ENCODE results near the gene TNFRSF21. TPM values are rescaled to one million over a fixed set of nuclear protein-coding genes. Genes with fewer than 3 reads are reported as not detected.
"Not testable (repeated sequence)": the region's sequence is repeated elsewhere in the genome, so short reads cannot be mapped to it uniquely, and the experiment has no call there.

The TNFRSF21 gene
- total RNA-seq, 1 donor from 2014 or later = 60.7 TPM

- no peak for DNase-seq (ENCODE audit: low read depth in 2 of 2)
These were observed 21.2 kb downstream of the TNFRSF21 start for GRCh38 chr6:47288267-47289090.

- no peak for DNase-seq (ENCODE audit: low read depth in 2 of 2)
These were observed 23.4 kb downstream of the TNFRSF21 start for GRCh38 chr6:47286301-47286700.

GRCh38 chr6:47283993-47284392, 25.7 kb downstream of the TNFRSF21 start:
- no peak for DNase-seq (ENCODE audit: low read depth in 2 of 2)

- DNase-seq (ENCODE audit: low read depth in 2 of 2) = no peak
These were observed 31.2 kb downstream of the TNFRSF21 start for GRCh38 chr6:47278545-47278944.

GRCh38 chr6:47277702-47278101, 32.0 kb downstream of the TNFRSF21 start:
- no peak for DNase-seq (ENCODE audit: low read depth in 2 of 2)

- DNase-seq (ENCODE audit: low read depth in 2 of 2) = no peak
These were observed 33.3 kb downstream of the TNFRSF21 start for GRCh38 chr6:47276377-47276776.

- DNase-seq (ENCODE audit: low read depth in 2 of 2) = no peak
These were observed 34.1 kb downstream of the TNFRSF21 start for GRCh38 chr6:47275640-47276039.

GRCh38 chr6:47275132-47275531, 34.6 kb downstream of the TNFRSF21 start:
- not testable (repeated sequence) for DNase-seq (ENCODE audit: low read depth in 2 of 2)

- peak in 1 of 2 donors; percentile 28 for DNase-seq (ENCODE audit: low read depth in 2 of 2)
These were observed 41.0 kb downstream of the TNFRSF21 start for GRCh38 chr6:47268572-47269187.

- no peak for DNase-seq (ENCODE audit: low read depth in 2 of 2)
These were observed 42.4 kb downstream of the TNFRSF21 start for GRCh38 chr6:47267301-47267700.

GRCh38 chr6:47265971-47266370, 43.7 kb downstream of the TNFRSF21 start:
- no peak for DNase-seq (ENCODE audit: low read depth in 2 of 2)

- peak; percentile 66 to 98 for DNase-seq (ENCODE audit: low read depth in 2 of 2)
These were observed 44.9 kb downstream of the TNFRSF21 start for GRCh38 chr6:47264775-47265184.

- no peak for DNase-seq (ENCODE audit: low read depth in 2 of 2)
These were observed 46.4 kb downstream of the TNFRSF21 start for GRCh38 chr6:47263268-47263667.

GRCh38 chr6:47262231-47262630, 47.5 kb downstream of the TNFRSF21 start:
- DNase-seq (ENCODE audit: low read depth in 2 of 2) = peak in 1 of 2 donors; percentile 47

GRCh38 chr6:47261191-47261590, 48.5 kb downstream of the TNFRSF21 start:
- no peak for DNase-seq (ENCODE audit: low read depth in 2 of 2)

- DNase-seq (ENCODE audit: low read depth in 2 of 2) = peak in 1 of 2 donors; percentile 76
These were observed 49.7 kb downstream of the TNFRSF21 start for GRCh38 chr6:47260021-47260420.

- DNase-seq (ENCODE audit: low read depth in 2 of 2) = no peak
These were observed 50.9 kb downstream of the TNFRSF21 start for GRCh38 chr6:47258724-47259347.

GRCh38 chr6:47256981-47257730, 52.5 kb downstream of the TNFRSF21 start:
- DNase-seq (ENCODE audit: low read depth in 2 of 2) = no peak

- no peak for DNase-seq (ENCODE audit: low read depth in 2 of 2)
These were observed 53.3 kb downstream of the TNFRSF21 start for GRCh38 chr6:47256361-47256760.

- no peak for DNase-seq (ENCODE audit: low read depth in 2 of 2)
These were observed 54.8 kb downstream of the TNFRSF21 start for GRCh38 chr6:47254906-47255305.

- DNase-seq (ENCODE audit: low read depth in 2 of 2) = no peak
These were observed 55.7 kb downstream of the TNFRSF21 start for GRCh38 chr6:47254051-47254450.

GRCh38 chr6:47253136-47253535, 56.6 kb downstream of the TNFRSF21 start:
- DNase-seq (ENCODE audit: low read depth in 2 of 2) = no peak
